Measurements from ENCODE around the gene KLHL12.
"Not testable (repeated sequence)": the region's sequence is repeated elsewhere in the genome, so short reads cannot be mapped to it uniquely, and the experiment has no call there.

Gene KLHL12

GRCh38 chr1:202951437-202951836, 24.4 kb upstream of the KLHL12 start:
- DNase-seq (ENCODE audit: low spot score): no peak

DNA sequence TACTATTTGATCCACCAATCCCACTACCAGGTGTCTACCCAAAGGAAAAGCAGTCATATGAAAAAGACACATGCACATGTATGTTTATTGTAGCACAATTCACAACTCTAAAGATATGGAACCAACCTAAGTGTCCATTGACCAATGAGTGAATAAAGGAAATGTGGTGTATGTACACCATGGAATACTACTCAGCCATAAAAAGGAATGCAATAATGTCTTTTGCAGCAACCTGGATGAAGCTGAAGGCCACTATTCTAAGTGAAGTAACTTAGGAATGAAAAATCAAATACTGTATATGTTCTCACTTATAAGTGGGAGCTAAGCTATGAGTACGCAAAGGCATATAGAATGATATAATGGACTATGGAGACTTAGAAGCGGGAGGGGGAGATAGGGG, 18.4 kb upstream of the KLHL12 start:
- no peak for DNase-seq (ENCODE audit: low spot score)

DNA sequence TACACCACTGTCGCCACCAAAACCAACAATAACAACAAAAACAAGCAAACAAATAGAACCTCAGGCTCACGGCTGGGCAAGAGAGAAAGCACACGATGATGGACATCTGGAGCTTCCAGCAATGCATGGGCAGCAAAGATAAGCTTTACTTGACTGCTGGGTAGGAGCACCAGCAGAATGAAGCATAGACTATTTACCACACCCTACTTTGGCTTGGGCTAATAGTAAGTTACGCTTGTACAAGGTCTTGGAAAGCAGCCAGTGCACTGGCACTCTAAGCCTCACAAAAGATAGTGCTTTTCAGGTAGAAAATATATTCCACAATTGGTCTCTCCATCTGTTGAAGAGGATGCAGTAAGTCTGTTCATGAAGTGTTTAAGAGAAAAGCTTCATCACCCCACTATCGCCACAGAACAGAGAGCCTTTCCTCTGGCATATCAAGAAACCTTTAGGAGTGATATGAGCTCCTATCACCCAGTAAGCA, 17.4 kb upstream of the KLHL12 start:
- DNase-seq (ENCODE audit: low spot score): no peak

DNA sequence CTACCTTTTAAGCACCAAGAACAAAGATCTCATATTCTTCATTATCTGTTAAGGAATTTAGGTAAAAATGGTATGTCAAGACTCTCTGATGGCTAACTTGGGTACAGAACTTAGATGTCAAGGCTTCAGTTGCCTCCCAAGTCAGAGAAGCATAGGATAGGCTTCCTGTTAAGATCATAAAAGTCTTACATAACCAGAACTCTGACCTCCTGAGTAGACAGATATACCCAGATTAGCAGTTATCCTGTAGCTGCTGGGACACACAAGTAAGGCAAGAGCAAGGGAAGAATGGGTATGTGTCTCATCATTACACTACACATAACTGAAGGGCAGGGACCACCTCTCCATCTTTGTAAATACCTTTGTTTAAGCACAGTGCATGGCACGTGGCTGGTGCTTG, 15.4 kb upstream of the KLHL12 start:
- DNase-seq (ENCODE audit: low spot score): no peak

DNA sequence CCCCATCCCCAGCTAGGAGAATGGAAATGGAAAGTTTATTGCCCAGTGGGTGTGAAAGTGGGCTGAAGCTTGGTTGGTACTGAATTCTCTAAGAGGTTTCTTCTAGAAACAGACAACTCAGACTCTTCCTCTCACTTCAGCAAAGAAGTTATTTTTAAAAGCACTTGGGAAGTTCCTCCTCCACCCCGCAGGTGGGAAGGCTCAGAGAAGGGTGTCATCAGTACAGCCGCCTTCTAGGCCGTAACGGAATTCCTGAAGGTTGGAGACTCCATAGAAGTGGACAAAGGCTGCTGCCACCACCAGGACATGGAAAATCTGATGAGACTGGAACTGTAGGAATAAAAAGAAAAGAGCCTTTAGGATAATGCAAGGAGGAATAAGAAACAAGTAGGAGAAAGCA, 14.3 kb upstream of the KLHL12 start:
- DNase-seq (ENCODE audit: low spot score): no peak

- no peak for DNase-seq (ENCODE audit: low spot score)
Observed at GRCh38 chr1:202940561-202940960, 13.5 kb upstream of the KLHL12 start.

DNA sequence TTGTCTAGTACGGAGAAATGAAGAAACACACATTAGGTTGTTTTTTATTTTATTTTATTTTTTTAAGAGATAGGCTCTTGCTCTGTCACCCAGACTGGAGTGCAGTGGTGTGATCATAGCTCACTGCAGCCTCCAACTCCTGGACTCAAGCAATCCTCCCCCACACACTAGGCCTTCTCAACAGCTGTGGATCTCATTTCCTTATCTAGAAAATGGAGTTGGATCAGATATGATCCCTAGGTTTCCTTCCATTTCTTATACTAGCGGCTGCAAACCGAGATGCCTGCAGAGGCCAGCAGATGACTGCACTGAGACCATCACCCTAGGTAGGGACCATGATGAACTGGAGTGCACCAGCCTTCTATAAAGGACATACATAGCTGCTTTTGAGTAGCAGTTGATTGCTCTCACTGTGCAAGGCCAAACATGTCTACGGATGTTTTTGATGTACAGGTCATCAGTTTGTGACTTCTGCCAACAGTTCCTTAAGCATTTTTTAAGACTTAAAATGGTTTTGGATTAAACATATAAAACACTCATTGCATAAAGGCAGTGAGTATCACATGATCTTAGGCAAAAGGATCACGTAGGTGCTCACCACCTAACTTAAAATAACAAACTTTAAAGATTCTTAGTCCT, 11.4 kb upstream of the KLHL12 start:
- no peak for DNase-seq (ENCODE audit: low spot score)

- DNase-seq (ENCODE audit: low spot score): not testable (repeated sequence)
Observed at GRCh38 chr1:202936409-202936808, 9.4 kb upstream of the KLHL12 start.

DNA sequence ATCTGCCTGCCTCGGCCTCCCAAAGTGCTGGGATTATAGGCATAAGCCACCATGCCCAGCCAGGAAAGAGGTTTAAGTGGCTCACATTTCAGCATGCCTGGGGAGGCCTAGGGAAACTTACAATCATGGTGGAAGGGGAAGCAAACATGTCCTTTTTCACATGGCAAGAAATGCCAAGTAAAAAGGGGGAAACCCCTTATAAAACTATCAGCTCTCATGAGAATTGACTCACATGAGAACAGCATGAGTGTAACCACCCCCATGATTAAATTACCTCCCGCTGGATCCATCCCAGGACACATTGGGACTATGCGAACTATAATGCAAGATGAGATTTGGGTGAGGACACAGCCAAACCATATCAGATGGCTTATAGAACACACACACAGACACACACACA, 8.8 kb upstream of the KLHL12 start:
- DNase-seq (ENCODE audit: low spot score): no peak

DNA sequence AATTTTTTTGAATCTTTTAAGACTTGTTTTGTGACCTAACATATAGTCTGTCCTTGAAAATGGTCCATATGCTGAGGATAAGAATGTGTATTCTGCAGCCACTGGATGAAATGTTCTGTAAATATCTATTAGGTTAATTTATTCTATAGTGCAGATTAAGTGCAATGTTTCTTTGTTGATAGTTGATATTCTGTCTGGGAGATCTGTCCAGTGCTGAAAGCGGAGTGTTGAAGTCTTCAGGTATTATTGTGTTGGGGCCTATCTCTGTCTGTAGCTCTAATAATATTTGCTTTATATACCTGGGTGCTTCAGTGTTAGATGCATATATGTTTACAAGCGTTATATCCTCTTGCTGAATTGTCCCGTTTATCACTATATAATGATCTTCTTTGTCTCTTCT, 7.7 kb upstream of the KLHL12 start:
- DNase-seq (ENCODE audit: low spot score): no peak

DNA sequence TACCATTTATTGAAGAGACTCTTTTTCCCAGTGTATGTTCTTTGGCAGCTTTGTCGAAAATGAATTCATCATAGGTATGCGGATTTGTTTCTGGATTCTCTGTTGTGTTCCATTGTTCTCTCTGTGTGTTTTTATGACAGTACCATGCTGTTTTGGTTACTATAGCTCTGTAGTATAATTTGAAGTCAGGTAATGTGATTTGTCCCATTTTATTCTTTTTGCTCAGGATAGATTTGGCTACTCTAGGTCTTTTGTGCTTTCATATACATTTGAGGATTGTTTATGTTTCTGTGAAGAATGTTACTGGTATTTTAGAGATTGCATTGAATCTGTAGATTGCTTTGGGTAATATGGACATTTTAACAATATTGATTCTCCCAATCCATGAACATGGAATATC, 5.4 kb upstream of the KLHL12 start:
- DNase-seq (ENCODE audit: low spot score): no peak

DNA sequence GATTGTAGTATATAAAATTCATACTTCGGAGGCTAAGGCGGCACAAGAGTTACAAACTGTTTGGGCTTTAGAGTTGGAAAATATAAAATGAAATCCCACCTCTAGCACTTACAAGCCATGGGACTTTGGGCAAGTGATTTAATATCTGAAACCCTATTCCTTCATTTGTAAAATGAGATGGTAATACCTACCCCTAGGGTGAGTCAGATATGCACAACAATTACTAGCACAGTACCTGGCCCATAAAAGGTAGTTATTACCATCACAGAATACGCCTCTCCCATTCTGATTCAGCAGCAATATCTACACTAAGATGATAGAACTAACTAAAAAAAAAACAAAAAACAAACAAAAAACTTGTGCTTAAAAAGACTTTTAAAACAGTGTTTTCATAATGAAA, 3.5 kb downstream of the KLHL12 start:
- DNase-seq (ENCODE audit: low spot score): no peak

- no peak for DNase-seq (ENCODE audit: low spot score)
Observed at GRCh38 chr1:202919615-202920014, 7.4 kb downstream of the KLHL12 start.

DNA sequence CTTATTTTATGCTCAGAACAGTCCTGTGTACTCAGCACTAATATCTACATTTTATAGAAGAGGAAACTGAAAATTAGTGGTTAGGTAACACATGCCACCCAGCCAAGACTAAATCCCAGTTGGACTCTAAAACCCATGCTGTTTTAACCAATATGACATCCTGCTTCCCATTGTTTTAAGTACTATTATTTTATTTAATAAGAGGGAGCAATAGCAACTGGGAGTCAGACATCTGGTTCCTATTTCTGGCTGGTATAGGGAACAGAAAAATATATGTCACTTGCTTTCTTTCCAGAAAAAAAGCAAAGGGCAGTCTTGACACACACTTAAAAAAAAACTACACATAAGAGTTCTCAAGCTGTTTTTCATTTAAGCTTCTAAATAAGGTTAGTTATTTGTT, 11.9 kb downstream of the KLHL12 start:
- DNase-seq (ENCODE audit: low spot score): no peak

GRCh38 chr1:202912476-202912875, 14.6 kb downstream of the KLHL12 start:
- DNase-seq (ENCODE audit: low spot score): not testable (repeated sequence)

GRCh38 chr1:202909494-202909893, 17.5 kb downstream of the KLHL12 start:
- DNase-seq (ENCODE audit: low spot score): no peak

GRCh38 chr1:202908998-202909397, 18.0 kb downstream of the KLHL12 start:
- no peak for DNase-seq (ENCODE audit: low spot score)

DNA sequence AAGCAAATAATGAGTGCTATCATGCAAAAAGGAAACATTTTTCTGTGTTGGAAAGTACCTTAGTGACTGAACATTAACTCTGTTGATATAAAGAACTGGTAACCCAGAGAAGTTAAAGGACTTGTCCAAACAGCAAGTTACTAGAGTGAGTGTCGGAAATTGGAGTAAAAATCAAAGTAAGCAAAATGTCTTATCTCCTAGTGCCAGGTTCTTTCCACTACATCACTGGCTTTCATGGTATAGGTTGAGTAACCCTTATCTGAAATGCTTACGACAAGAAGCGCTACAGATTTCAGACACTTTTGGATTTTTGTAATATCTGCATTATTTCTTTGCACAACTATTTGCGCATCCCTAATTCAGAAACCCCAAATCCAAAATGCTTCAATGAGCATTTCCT, 21.7 kb downstream of the KLHL12 start:
- DNase-seq (ENCODE audit: low spot score): no peak

DNA sequence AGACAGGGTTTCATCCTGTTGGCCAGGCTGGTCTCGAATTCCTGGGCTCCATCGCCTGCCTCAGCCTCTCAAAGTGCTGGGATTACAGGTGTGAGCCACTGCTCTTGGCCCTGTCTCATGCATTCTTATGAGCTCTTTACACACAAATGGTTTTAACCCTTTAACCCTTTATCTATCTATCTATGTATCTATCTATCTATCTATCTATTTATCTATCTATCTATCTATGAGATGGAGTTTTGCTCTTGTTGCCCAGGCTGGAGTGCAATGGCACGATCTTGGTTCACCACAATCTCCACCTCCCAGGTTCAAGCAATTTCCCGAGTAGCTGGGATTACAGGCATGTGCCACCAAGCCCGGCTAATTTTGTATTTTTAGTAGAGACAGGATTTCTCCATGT, 23.2 kb downstream of the KLHL12 start:
- not testable (repeated sequence) for DNase-seq (ENCODE audit: low spot score)

- no peak for DNase-seq (ENCODE audit: low spot score)
Observed at GRCh38 chr1:202901555-202901954, 25.5 kb downstream of the KLHL12 start.

DNA sequence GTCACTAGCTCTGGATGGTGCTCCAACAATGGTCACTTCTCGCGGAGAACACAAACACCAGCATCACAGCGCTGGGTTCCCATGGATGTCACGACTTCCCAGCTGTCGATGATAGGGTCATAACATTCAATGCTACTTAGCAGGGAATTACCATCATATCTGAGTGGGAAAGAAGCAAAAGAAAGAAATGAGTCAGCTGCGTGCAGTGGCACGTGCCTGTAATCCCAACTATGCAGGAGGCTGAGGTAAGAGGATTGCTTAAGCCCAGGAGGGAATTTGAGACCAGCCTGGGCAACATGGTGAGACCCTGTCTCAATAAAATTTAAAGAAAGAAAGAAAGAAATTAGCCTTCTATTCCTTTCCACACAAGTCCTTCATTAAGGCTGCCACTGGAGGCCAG, 34.5 kb downstream of the KLHL12 start:
- no peak for DNase-seq (ENCODE audit: low spot score)

- DNase-seq (ENCODE audit: low spot score): no peak
Observed at GRCh38 chr1:202890392-202890791, 36.6 kb downstream of the KLHL12 start.

- DNase-seq (ENCODE audit: low spot score): peak; percentile 98
Observed at GRCh38 chr1:202888531-202889360, 38.3 kb downstream of the KLHL12 start, which contains the start of gene RABIF. Gene RABIF (minus strand): TSS chr1:202889149. CDS start chr1:202889098, 51 bp downstream.

GRCh38 chr1:202888221-202888530, 38.9 kb downstream of the KLHL12 start:
- DNase-seq (ENCODE audit: low spot score): peak; percentile 53

All from hepatic stellate cell (primary cell).